ENCODE results near the gene SAP25. TPM values are rescaled to one million over a fixed set of nuclear protein-coding genes. Genes with fewer than 3 reads are reported as not detected.
A peak's percentile ranks its signal among the peaks of the same experiment; 100 is the strongest.

Gene SAP25
- total and polyA plus RNA-seq, 2 of the 8 experiments (the other 6 are each of a cell fraction or from before 2014, with no cell fraction given), result 3.6 to 5.8 TPM

- TF ChIP-seq CHD7 (IDR thresholded peaks at IDR 0.05; ENCODE audit: insufficient replicate concordance, low read length) (no peak), SP1 (IDR thresholded peaks at IDR 0.05; ENCODE audit: low read depth, low read length) (0 out of 2 replicates have a peak, but pooled peaks have one; percentile 2), SIN3A (conservative IDR thresholded peaks at IDR 0.05 in 1 of 2, IDR thresholded peaks at IDR 0.05 in 1 of 2; ENCODE audit: low read depth in 1 of 2, low read length in 2 of 2) (0 out of 4 replicates have a peak, but pooled peaks of 1 of the 2 experiments have one; percentile 9), TAF1 (IDR thresholded peaks at IDR 0.05; ENCODE audit: low read depth, low read length) (no peak), RBBP5 (IDR thresholded peaks at IDR 0.05; ENCODE audit: borderline replicate concordance, low read depth, low read length) (no peak), ZNF274 (IDR thresholded peaks at IDR 0.05; ENCODE audit: borderline replicate concordance, extremely low read depth, low read length) (no peak)
Measured at GRCh38 chr7:100540073-100540723, 33.5 kb downstream of the SAP25 start (continued).
